Measurements from ENCODE around the gene SLC22A15.

DNA sequence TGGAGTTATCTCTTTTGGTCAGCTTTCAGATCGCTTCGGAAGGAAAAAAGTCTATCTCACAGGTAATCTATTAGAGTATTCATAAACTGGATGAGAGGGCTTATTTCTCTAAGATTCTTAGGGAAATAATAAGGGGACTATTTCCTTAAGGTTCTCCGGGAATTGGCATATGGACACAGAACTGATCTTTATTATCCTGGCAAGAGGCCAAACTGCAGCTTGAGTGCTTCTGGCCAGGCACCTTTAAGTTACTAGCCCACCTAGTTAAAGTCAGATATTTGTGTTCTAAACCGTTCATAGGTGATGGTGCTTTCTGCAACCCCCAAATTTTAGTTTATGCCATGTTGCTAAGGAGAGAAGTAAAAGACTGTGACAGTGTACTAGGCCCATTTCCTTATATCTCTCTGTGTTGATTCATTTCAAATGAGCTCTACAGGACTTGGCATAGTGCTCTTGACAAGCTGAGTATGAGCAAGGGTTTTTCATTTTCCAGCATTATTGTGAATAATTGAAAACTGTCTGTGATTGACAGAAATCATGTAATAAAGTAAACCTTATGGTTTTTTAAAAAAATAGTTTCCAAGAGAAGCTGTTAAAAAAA lies 43.4 kb downstream of the SLC22A15 start:
- no peak for TF ChIP-seq BACH2 (CRISPR knock-in tag; IDR thresholded peaks at IDR 0.05; ENCODE audit: borderline replicate concordance)
- TF ChIP-seq RARB (CRISPR knock-in tag; IDR thresholded peaks at IDR 0.05), result no peak
- no peak for TF ChIP-seq OSR1 (CRISPR knock-in tag; IDR thresholded peaks at IDR 0.05)
